Mammary epithelial cell (primary cell): ENCODE results near the gene ZSWIM8.
"Not testable (repeated sequence)": the region's sequence is repeated elsewhere in the genome, so short reads cannot be mapped to it uniquely, and the experiment has no call there.

ENCODE experiments used
- EZH2 ChIP-seq: IDR thresholded peaks from 2 replicates; pipeline ENCODE4 v1.6.1; 2012; ENCODE audit warnings: low read length, inconsistent platforms, borderline replicate concordance
- TF ChIP-seq, protein P1 (sequence below), 2 donors: IDR thresholded peaks in 1 of 2; conservative IDR thresholded peaks in 1 of 2; 2 replicates each; pipeline ENCODE4 v1.5.1; 2011 to 2012; ENCODE audit warnings: inconsistent platforms in 2 of 2, low read length in 2 of 2, mild to moderate bottlenecking in 2 of 2, control low read depth in 1 of 2, low read depth in 1 of 2; ENCODE audit not compliant: insufficient read depth in 1 of 2; ENCODE audit errors: extremely low read depth in 1 of 2

GRCh38 chr10:73796035-73796434 is 10.6 kb downstream of the ZSWIM8 start:
- TF ChIP-seq, protein P1, sequence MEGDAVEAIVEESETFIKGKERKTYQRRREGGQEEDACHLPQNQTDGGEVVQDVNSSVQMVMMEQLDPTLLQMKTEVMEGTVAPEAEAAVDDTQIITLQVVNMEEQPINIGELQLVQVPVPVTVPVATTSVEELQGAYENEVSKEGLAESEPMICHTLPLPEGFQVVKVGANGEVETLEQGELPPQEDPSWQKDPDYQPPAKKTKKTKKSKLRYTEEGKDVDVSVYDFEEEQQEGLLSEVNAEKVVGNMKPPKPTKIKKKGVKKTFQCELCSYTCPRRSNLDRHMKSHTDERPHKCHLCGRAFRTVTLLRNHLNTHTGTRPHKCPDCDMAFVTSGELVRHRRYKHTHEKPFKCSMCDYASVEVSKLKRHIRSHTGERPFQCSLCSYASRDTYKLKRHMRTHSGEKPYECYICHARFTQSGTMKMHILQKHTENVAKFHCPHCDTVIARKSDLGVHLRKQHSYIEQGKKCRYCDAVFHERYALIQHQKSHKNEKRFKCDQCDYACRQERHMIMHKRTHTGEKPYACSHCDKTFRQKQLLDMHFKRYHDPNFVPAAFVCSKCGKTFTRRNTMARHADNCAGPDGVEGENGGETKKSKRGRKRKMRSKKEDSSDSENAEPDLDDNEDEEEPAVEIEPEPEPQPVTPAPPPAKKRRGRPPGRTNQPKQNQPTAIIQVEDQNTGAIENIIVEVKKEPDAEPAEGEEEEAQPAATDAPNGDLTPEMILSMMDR (conservative IDR thresholded peaks at IDR 0.05 in 1 of 2, IDR thresholded peaks at IDR 0.05 in 1 of 2; ENCODE audit: extremely low read depth in 1 of 2, insufficient read depth in 1 of 2, low read depth in 1 of 2, low read length in 2 of 2): not testable (repeated sequence)
- not testable (repeated sequence) for TF ChIP-seq EZH2
